CD14-positive monocyte (primary cell): ENCODE data around the gene KLRD1. TPM values are rescaled to one million over a fixed set of nuclear protein-coding genes. Genes with fewer than 3 reads are reported as not detected.
"Not testable (repeated sequence)": the region's sequence is repeated elsewhere in the genome, so short reads cannot be mapped to it uniquely, and the experiment has no call there.

Experiments used
- DNase-seq, 3 donors: peaks; one replicate each; pipeline ENCODE4 v3.0.0-alpha.2; 2011 to 2022
- H2AFZ ChIP-seq: 2 replicates; pipeline ENCODE4 v1.6.0; 2012; ENCODE audit warnings: mild to moderate bottlenecking, low read depth, low read length, inconsistent platforms; ENCODE audit not compliant: insufficient read depth, poor library complexity, severe bottlenecking
- H3K27ac ChIP-seq, 2 donors: 1 replicate in 1 of 2; 2 replicates in 1 of 2; pipeline ENCODE4 v1.5.1; 2012 to 2013; ENCODE audit warnings: low read length in 2 of 2, control low read depth in 1 of 2, inconsistent platforms in 1 of 2, low read depth in 1 of 2, mild to moderate bottlenecking in 1 of 2
- H3K27me3 ChIP-seq, 2 donors: one replicate each; pipeline versions ENCODE4 v1.6.0 to v1.6.1; 2011 to 2013; ENCODE audit warnings: low read length in 2 of 2; ENCODE audit not compliant: control insufficient read depth in 2 of 2, insufficient read depth in 2 of 2
- H3K36me3 ChIP-seq, 2 donors: replicated peaks in 1 of 2; 1 replicate in 1 of 2; 2 replicates in 1 of 2; pipeline versions ENCODE4 v1.5.1 to v1.6.1; 2012 to 2013; ENCODE audit warnings: low read length in 2 of 2, control low read depth in 1 of 2, inconsistent platforms in 1 of 2, mild to moderate bottlenecking in 1 of 2; ENCODE audit not compliant: insufficient read depth in 2 of 2, control insufficient read depth in 1 of 2
- H3K4me1 ChIP-seq, 2 donors: 1 replicate in 1 of 2; 2 replicates in 1 of 2; pipeline versions ENCODE4 v1.5.1 to v1.6.1; 2012 to 2013; ENCODE audit warnings: low read length in 2 of 2, control low read depth in 1 of 2, inconsistent platforms in 1 of 2, mild to moderate bottlenecking in 1 of 2, moderate library complexity in 1 of 2; ENCODE audit not compliant: insufficient read depth in 2 of 2, control insufficient read depth in 1 of 2
- H3K4me2 ChIP-seq: replicated peaks from 2 replicates; pipeline ENCODE3; 2012; ENCODE audit warnings: low read length, moderate library complexity, mild to moderate bottlenecking; ENCODE audit not compliant: poor library complexity, severe bottlenecking; ENCODE audit errors: extremely low read depth
- H3K4me3 ChIP-seq, 3 experiments: fragments of 200-600 bp in 1 of 3; sonication (generic) in 1 of 3; replicated peaks in 1 of 3; 1 replicate in 2 of 3; 2 replicates in 1 of 3; pipeline ENCODE4 v1.5.1; 2011 to 2013; ENCODE audit warnings: low read length in 3 of 3, mild to moderate bottlenecking in 3 of 3, control low read depth in 2 of 3, low read depth in 2 of 3, inconsistent platforms in 1 of 3, moderate library complexity in 1 of 3
- H3K79me2 ChIP-seq: 2 replicates; pipeline ENCODE4 v1.6.0; 2012; ENCODE audit warnings: mild to moderate bottlenecking, control low read depth, inconsistent platforms, low read length, moderate library complexity; ENCODE audit not compliant: insufficient read depth
- H3K9ac ChIP-seq: 2 replicates; pipeline ENCODE4 v1.6.0; 2017; ENCODE audit warnings: low read length, mild to moderate bottlenecking; ENCODE audit not compliant: insufficient read depth, poor library complexity, severe bottlenecking
- H3K9me3 ChIP-seq, 2 donors: replicated peaks in 1 of 2; 1 replicate in 1 of 2; 2 replicates in 1 of 2; pipeline versions ENCODE4 v1.5.1 to v1.6.1; 2012 to 2013; ENCODE audit warnings: low read length in 2 of 2, control low read depth in 1 of 2; ENCODE audit not compliant: control insufficient read depth in 1 of 2, insufficient read depth in 1 of 2
- H4K20me1 ChIP-seq: 2 replicates; pipeline ENCODE4 v1.6.0; 2012; ENCODE audit warnings: mild to moderate bottlenecking, low read length, control low read depth, moderate library complexity; ENCODE audit not compliant: insufficient read depth
- H3K27ac Mint-ChIP-seq, 7 donors: one replicate each; pipeline ENCODE4 v1.8.0; 2020; ENCODE audit warnings: mild to moderate bottlenecking in 7 of 7, mixed read lengths in 7 of 7, moderate library complexity in 6 of 7, inconsistent platforms in 2 of 7
- H3K27me3 Mint-ChIP-seq, 3 donors: one replicate each; pipeline ENCODE4 v1.8.0; 2021 to 2022; ENCODE audit warnings: low read depth in 3 of 3, mild to moderate bottlenecking in 3 of 3, mixed read lengths in 3 of 3, moderate library complexity in 3 of 3, inconsistent platforms in 1 of 3
- H3K36me3 Mint-ChIP-seq, 2 donors: one replicate each; pipeline ENCODE4 v1.8.0; 2020; ENCODE audit warnings: mixed read lengths in 2 of 2, inconsistent platforms in 1 of 2, mild to moderate bottlenecking in 1 of 2
- H3K4me1 Mint-ChIP-seq: one replicate; pipeline ENCODE4 v1.8.0; 2020; ENCODE audit warnings: mild to moderate bottlenecking, mixed read lengths
- H3K4me3 Mint-ChIP-seq, 2 donors: one replicate each; pipeline ENCODE4 v1.8.0; 2020; ENCODE audit warnings: mild to moderate bottlenecking in 2 of 2, mixed read lengths in 2 of 2, moderate library complexity in 1 of 2
- H3K9me3 Mint-ChIP-seq, 7 donors: one replicate each; pipeline ENCODE4 v1.8.0; 2020 to 2022; ENCODE audit warnings: mixed read lengths in 7 of 7, mild to moderate bottlenecking in 6 of 7, moderate library complexity in 6 of 7, inconsistent platforms in 2 of 7
- CTCF ChIP-seq: fragments of 200-600 bp; IDR thresholded peaks from one replicate; pipeline ENCODE4 v1.8.0; 2022; ENCODE audit warnings: antibody characterized with exemption, mild to moderate bottlenecking
- WGBS: methylation state at CpG from one replicate; pipeline ENCODE4 v1.1.5; 2013; ENCODE audit warnings: missing lambda C conversion rate; ENCODE audit not compliant: insufficient coverage; 5-methylcytosine and 5-hydroxymethylcytosine counted together
- intact Hi-C, 2 donors: fragments of 100-400 bp; cut with micrococcal nuclease; formaldehyde crosslinking; loops; one replicate each; pipeline versions ENCODE4 v1.15.0 to v1.15.1; 2023
- polyA plus RNA-seq, 3 donors: library from polyadenylated mRNA; depleted of rRNA in 1 of 3; unstranded in 2 of 3; stranded (reverse) in 1 of 3; fragments of 300-500 nt in 2 of 3; fragments of >200 nt in 1 of 3; fragmentation: Illumina TruSeq in 2 of 3; gene quantifications; 1 replicate in 2 of 3; 2 replicates in 1 of 3; pipeline ENCODE4 v1.2.3, GENCODE V29; 2012 to 2021

KLRD1 gene
- polyA plus RNA-seq, 3 donors, result 0.08 to 0.79 (median 0.51) TPM

- intact Hi-C loops, result no loop called here
- H3K27ac ChIP-seq, result no peak overlapping the region
- no peak overlapping the region for H3K4me3 ChIP-seq
- no peaks in the 10 kb centered on the region for H3K27me3 ChIP-seq
- H3K79me2 ChIP-seq, result no peaks in the 10 kb centered on the region
- no peak overlapping the region for H2AFZ ChIP-seq
- no peak for DNase-seq
- no peak overlapping the region for H3K4me2 ChIP-seq
- WGBS, result no CpG with 5 or more reads among the region's 9 CpGs
- peak overlapping the region in 1 of 7 donors; percentile 7 for H3K27ac Mint-ChIP-seq
- H3K9ac ChIP-seq, result no peak overlapping the region
- no peak overlapping the region for H3K4me3 Mint-ChIP-seq
- peaks cover 10 to 26% (median 16%) of the 10 kb centered on the region in 7 donors for H3K9me3 Mint-ChIP-seq
- TF ChIP-seq CTCF, result no peak
- peaks cover 25% of the 10 kb centered on the region for H3K4me1 Mint-ChIP-seq
- peaks cover 10 to 16% of the 10 kb centered on the region in 2 donors for H3K9me3 ChIP-seq
- no peaks in the 10 kb centered on the region for H4K20me1 ChIP-seq
- H3K27me3 Mint-ChIP-seq, result peaks cover 0 to 2% (median 0%) of the 10 kb centered on the region in 3 donors
- H3K36me3 ChIP-seq, result no peaks in the 10 kb centered on the region
- peaks cover 0 to 2% of the 10 kb centered on the region in 2 donors for H3K36me3 Mint-ChIP-seq
- peaks cover 7 to 13% of the 10 kb centered on the region in 2 donors for H3K4me1 ChIP-seq
These were observed 31.6 kb downstream of the KLRD1 start for GRCh38 chr12:10339053-10339840.

GRCh38 chr12:10340946-10341345, 33.3 kb downstream of the KLRD1 start:
- H3K9ac ChIP-seq, H3K4me3 ChIP-seq, H2AFZ ChIP-seq, H3K4me3 Mint-ChIP-seq, intact Hi-C loops, H3K4me2 ChIP-seq, H3K27me3 ChIP-seq, H3K27me3 Mint-ChIP-seq, H3K36me3 Mint-ChIP-seq, H3K27ac ChIP-seq, DNase-seq, H3K79me2 ChIP-seq, H4K20me1 ChIP-seq, H3K36me3 ChIP-seq, H3K27ac Mint-ChIP-seq: not testable (repeated sequence)
- Mint-ChIP-seq H3K4me1 (peaks cover 15% of the 10 kb centered on the region), H3K9me3 (peaks cover 8 to 28% (median 16%) of the 10 kb centered on the region in 7 donors)
- WGBS, result 80% methylated on average over 1 of the region's 2 CpGs
- Histone ChIP-seq H3K4me1 (peaks cover 7 to 13% of the 10 kb centered on the region in 2 donors), H3K9me3 (peaks cover 10 to 16% of the 10 kb centered on the region in 2 donors)
